Measurements from ENCODE around the gene LRP1-AS.

DNA sequence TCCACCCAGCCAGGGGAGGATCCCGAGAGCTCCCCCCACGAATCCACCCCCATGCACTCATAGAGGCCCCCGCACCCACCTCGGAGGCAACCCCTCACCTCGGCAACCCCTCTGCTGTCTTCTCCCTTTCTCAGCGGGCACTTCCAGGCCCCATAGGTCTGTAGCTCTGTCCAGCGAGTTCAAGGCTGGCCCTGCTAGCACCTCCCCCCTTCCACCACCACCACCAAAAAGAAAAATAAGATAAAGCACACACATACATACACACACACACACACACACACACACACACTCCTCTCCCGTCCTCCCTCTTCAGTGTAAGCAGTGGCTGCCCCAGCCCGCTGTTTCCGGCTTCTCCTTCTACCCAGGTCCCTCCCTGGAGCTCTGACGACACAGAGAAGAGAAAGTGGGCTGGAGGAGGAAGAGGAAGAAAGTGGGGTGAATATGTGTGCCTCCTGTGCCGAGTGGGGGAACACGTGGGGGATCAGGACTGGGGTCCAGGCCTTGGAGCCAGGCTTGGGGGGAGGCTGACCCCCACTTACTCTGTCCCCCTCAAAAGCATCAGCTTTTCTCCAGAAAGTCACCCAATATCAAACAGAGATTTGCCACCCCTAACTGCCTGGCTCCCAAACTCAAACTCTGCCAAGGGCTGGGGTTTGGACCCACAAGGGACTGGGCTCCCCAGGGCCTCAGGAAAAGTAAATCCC, 36.2 kb downstream of the LRP1-AS start, which contains the start of gene STAT6:
- TF ChIP-seq SIN3A (IDR thresholded peaks at IDR 0.05; ENCODE audit: low read depth) (no peak), RAD21 (IDR thresholded peaks at IDR 0.05; ENCODE audit: low read depth) (no peak), EZH2 (IDR thresholded peaks at IDR 0.05) (no peak), POLR2A (IDR thresholded peaks at IDR 0.05; ENCODE audit: borderline replicate concordance, extremely low read depth, insufficient read depth, insufficient read length) (no peak)
- TF ChIP-seq, protein P1, sequence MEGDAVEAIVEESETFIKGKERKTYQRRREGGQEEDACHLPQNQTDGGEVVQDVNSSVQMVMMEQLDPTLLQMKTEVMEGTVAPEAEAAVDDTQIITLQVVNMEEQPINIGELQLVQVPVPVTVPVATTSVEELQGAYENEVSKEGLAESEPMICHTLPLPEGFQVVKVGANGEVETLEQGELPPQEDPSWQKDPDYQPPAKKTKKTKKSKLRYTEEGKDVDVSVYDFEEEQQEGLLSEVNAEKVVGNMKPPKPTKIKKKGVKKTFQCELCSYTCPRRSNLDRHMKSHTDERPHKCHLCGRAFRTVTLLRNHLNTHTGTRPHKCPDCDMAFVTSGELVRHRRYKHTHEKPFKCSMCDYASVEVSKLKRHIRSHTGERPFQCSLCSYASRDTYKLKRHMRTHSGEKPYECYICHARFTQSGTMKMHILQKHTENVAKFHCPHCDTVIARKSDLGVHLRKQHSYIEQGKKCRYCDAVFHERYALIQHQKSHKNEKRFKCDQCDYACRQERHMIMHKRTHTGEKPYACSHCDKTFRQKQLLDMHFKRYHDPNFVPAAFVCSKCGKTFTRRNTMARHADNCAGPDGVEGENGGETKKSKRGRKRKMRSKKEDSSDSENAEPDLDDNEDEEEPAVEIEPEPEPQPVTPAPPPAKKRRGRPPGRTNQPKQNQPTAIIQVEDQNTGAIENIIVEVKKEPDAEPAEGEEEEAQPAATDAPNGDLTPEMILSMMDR (IDR thresholded peaks at IDR 0.05 in 2 of 3, conservative IDR thresholded peaks at IDR 0.05 in 1 of 3; ENCODE audit: borderline replicate concordance in 1 of 3, insufficient read depth in 1 of 3, low read depth in 2 of 3, low read length in 2 of 3): no peak; a peak in 1 of 6 replicates

Data from HCT116 (cell line).